Activated T-cell treated with anti-CD3 and anti-CD28 coated beads for 48 hours (primary cell): ENCODE measurements around the gene FAM13A.

ENCODE experiments used
- DNase-seq: peaks from one replicate; pipeline ENCODE4 v3.0.0-alpha.2; 2020; ENCODE audit warnings: low read depth

FAM13A gene

DNA sequence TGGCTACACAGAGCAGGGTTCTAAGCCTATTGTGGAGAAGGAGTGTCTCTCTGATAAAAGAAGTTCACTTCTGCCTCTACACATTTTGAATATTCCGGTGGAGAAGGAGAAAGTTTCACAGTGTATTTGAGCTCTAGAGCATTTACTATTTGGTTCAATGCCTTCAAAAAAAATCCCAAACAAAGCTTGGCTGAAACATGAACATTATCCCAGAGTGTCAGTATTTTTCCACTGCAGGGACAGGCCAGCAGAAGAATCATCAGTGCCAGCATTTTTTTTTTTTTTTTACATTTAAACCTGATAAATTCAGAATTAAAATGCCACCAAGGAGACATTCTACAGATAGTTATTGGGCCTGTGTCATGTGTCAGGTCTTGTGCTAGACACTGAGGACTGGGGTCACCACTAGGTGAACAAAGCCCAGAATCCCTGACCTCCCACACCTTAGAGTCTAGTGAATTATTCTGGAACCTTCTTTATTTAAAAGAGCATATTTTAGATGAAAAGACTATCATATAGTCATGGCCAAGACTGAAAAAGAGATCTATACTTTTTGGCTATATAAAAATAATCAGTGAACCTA, 311.3 kb downstream of the FAM13A start:
- DNase-seq: no peak

DNA sequence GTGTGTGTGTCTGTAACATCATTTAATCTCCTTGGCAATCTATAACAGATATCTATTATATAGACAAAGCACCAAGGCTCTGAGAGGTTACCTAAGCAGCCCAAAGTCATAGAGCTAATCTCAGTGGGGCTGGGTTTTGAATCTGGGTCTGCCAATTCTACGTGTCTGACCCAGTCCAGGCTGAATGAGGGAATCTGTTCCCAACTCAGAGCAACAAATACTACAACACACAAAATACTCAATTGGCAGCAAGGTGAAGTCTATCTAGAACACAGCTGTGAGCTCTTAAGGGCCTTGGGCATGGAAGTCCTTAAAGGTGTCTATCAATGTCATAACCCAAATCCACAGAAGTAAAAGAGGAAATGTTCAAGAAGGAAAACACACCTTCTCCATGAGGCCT, 311.8 kb downstream of the FAM13A start:
- DNase-seq: no peak

DNA sequence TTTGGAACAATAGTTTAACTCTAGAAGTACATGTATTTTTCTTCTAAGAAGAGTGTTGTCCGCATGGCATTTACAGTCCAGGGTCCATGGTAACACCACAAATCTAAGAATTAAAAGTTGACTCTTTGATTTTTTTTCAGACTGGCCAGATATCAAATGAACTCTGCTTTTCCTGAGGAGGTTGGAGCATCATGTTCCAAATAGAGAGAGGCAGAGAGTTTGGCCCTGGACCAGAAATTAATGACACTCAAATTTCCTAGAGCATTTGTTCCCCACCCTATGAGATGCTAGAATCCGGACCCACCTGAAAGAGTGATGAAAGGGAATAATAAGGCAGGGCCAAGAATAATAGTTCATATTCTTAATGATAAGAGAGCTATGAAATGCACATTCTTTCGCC, 312.4 kb downstream of the FAM13A start:
- DNase-seq: no peak

DNA sequence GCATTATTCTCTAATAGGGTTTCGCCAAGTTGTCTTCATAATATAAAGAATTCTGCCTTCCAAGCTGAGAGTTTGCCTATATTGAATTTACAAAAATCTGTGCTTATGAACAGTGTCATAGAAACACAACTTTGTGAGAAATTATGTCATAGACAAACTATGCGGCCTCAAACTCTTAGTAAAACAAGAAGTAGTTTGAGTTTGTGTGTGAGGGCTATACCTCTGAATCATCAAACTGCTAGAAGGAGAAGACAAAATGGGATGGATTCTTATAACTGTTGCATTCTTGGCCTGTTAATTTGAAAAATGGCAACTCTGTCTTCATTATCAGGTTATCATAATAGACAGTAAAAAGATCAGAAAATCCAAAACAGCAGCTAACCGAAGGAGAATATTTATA, 313.3 kb downstream of the FAM13A start:
- DNase-seq: no peak

DNA sequence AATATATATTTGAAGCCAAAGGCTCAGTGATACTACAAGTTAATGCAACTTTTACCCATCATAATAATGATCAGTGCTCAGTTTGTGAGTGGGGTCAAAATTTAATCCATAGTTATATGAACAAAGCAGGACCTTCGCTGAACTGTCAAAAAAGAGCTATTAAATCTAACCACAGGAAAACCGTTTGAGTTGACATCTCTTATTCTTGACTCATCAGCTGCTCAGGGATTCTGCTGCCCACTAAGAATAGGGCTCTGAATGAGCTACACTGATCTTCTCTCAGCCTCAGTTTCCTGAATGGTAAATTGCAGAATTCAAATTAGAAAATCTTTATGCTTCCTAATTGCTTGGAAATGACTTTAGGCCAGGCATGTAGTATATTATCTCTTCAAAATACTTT, 314.4 kb downstream of the FAM13A start:
- DNase-seq: no peak

DNA sequence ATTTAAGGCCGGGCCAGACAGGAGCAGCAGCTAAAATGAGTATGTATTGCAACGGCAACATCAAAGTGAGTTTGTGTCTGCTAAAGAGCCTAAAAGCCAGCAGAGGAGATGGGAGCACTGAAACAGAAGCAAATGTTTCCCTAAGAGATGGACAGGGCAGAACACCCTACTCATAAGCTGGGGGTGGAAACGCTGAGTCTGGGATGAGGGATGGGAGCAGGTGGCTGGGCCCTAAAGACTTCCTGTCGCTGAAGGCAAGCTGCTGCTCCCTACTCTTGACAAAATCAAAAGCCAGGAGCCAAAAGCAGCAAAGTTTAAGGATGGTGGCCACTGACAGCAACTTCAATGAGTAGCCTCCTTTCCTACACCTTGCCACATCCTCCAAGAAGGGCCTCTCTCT, 318.8 kb downstream of the FAM13A start:
- DNase-seq: no peak

DNA sequence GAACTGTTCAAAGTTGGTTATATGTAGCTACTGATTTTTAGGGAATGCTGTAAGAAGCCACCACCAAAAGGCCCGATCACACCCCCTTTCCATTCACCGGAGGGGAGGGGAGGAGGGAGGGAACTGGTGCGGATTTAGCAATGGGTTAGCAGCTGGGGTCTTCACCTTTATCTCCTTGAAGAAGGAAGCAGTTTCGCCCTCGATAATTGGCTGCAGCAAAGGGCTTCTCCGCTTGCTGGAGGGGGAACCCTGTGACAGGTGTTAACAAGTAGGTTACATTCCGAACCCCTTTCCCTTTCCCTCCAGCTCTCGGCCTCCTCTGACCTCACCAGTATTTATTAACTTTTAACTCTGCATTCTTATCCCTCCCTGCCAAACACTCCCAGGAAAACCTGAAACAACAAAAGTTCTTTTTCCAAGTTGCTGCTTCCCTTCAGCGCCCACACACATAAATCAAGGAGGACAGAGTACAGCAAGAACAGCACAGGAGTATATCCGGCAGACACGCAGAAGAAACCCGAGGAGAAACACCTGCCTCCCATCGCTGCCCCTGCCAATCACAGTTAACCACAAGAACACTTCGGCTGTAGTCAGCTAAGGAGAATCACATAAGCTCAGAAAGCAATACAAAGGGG, 319.6 kb downstream of the FAM13A start:
- DNase-seq: no peak

DNA sequence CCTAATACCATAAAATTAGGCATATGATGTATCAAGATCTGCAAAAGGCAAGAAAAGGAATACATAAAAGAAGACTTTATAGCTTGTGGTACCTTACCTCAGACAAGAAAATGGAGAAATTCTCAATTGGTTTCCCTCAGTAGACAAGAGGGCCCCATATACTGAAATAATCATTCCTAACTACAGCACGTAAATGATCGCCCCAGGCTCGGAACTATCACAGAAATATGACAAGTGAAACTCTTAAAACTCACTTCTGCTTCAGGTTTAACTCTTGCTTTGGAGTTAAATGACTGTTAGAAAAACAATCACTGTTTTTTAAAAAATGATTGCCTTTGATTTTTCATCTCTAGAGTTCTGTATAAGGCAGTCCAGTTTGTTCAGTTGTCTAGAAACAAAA, 320.7 kb downstream of the FAM13A start:
- no peak for DNase-seq

DNA sequence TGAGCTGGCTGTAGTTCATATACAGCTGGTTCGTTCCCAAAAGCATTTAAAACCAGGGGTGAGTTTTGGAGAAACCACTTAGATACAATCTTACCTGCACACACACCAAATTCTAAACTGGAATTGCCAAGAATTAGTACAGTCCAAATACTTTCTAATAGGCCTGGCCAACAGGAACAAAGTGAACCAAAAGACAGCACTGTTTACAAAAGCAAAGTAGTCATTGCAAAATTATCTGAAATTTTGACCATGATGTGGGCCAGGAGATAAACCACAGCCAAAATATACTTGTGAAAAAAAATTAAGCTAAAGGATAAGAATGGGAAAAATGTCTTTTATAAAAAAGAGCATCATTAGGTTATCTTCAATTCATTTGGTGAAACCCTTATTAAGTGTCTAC, 321.4 kb downstream of the FAM13A start:
- no peak for DNase-seq

DNA sequence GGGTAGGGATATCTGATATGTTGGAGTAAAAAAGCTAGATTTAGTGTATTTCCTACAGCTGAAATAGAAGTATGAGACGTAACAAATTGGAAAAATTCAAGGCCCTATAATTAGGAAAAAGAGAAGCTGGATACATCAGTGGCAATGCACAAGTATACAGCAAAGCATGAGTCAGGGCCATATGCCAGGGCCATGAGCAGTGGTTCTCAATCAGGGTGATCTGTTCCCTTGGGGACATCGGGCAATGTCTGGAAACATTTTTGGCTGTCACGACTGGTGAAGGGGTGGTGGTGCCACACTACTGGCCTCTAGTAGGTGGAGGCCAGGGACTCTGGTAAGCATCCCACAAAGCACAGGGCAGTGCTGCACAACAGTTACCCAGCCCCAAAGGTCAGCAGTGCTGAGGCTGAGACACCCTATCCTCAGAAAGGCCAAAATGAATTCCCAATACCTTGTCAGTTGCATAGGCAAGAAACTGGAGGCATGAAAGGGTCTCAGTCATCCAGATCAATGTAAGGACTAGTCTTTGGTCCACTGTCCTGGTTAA, 322.5 kb downstream of the FAM13A start:
- no peak for DNase-seq

DNA sequence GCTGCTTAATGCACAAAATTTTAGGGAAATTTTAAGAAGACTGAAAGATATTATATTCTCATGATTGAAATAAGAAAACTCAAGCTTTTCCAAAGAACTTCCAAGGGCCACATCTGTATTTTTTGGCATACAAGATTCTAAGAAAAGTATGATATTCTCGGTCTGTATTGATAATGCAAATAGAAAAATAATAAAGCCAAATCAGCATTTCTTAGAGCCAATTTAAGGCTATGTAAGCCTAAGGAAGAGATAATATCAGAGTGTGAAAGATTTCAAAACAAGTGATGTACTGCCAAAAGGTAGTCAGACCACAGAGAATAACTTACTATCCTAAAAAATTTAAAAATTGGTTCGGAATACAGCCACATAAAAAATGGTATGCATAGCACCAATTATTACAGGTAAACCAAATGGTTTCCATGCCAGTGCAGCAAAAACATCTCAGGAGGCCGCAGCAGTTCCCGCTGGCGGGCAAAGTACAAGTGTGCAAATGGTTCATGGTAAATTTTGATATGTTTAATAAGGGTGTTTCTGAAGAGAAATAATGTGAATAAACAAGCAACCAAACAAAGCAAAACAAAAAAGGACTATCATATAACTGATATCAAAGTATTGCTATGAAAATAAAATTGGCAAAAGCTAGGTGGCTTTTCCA, 324.1 kb downstream of the FAM13A start:
- no peak for DNase-seq

DNA sequence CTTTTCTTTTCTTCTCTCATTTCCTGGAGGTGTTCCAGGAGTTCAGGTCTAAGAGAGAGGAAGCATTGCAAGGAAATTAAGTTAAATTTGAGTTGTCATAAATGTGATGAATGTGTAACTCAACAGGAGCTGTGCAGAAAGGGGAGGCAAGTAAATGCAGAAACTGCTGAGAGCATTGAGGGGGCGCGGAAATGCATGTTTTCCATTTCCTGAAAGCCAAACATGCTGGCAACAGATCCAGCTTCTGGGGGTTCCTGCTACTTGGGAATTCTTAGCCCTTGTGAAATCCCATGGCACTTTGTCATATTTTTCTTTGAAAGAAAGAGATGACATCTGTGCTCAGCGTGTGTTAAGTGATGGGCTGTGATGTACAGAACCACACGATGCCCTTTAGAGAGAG, 325.6 kb downstream of the FAM13A start:
- no peak for DNase-seq

DNA sequence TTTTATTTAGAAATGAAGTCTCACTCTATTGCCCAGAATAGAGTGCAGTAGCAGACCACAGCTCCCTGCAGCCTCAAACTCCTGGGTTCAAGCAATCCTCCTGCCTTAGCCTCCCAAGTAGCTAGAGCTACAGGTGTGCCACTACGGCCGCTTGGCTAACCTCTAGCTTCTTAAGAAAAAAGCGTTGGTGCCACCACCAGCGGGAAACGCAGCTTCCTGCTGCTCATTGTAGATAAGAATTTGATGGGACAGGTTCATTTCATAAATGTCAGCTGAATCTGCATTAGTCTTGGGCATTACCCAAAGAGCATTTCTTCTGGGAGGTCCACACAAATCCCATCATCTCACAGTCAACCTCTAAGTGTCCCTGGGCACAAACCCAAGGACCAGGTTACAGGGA, 326.2 kb downstream of the FAM13A start:
- no peak for DNase-seq

DNA sequence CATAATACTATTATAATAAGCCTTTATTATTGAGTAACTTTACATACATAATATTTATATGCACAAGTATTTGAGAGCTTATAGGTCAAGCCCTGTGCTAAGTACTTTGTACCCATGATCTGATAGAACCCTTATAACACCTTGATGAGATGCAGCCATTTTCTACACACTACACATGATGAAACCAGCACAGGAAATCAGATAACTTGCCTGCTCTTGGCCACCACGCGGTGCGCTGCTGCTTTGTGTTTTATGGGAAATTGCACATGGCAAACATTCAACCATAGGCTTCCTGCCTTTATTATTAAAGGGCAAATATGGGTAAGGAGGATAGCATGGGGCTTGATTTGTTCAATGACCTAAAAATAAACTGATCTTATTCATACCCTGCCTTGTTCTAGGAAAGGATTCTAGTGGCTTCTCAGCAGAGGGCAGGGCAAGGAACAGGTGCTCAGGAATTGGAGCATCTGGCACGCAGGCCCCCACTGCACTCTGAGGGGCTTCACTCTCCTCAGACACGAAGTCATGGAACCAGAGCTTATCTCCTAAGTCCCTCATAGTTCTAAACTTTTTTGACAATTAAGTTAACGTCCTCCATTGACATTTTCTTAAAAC, 327.7 kb downstream of the FAM13A start:
- no peak for DNase-seq

DNA sequence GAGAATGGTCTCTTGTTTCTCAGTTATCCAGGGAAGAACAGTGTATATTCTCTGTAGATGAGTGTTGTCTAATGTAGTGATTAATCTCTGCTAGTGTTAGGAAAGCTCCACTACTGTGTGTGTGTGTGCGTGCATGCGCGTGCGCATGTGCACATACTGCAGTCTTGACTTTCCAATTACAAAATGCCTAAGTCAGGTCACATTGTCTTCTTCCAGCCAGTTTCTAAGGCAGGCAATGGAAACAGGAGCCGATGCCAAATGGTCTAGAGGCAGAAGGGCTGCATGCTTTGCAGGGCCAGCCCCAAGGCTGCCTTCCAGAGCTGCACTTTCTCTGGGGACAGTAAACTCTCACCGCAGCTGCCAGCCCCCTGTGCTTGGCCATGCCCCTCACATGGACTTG, 328.8 kb downstream of the FAM13A start:
- no peak for DNase-seq

DNA sequence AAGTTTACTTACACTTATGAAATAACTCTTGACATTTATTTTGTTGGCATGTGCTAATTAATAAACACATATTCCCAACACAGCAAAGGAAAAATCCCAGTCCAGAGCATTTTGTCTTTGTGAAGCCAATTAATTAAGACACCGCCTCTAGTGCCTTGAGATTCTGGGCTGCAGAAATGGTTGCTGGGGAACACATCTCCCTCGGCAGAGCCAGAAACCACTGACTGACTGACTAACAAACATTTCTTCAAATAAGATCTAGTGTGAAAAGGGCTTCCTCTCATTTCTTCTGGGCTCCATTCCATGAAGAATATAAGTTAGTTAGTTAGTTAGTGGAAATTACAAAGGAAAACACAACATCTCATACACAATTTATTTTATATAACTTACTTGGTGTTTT, 331.0 kb downstream of the FAM13A start:
- no peak for DNase-seq

DNA sequence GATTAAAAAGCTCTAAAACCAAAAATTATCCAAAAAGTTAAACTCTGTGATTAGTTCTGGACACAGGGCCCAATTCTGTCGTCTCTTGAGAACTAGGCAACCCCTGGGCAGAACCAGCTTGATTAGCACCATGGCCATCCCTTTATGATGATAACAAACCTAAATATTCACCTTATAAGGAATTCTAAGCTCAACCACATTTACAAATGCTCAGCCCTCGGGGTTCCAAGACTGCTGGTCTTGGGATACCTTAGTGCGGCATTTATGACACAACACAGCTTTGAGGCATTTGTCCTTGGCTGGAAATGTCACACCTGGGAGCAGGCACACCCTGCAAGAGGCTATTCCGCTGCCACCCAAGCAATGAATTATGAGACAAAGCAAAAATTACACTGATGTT, 331.8 kb downstream of the FAM13A start:
- no peak for DNase-seq

DNA sequence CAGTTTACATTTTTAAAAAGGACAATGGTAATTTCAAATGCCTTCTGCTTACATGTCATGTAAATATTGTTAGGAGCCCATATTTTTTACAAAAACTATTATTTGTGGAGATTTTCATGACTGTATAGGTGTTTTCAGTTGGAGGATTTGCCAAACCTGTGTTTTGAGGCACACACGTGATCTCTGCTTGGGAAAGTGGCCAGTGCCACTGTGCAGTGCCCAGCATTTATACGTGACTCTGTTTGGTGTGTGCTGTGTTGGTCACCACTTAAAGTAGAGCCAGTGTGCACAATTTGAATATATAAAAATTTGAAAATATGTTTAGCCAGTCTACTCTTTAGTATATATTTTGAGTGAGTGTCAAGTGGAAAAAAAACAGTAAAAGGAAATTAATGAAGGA, 332.6 kb downstream of the FAM13A start:
- DNase-seq: no peak

DNA sequence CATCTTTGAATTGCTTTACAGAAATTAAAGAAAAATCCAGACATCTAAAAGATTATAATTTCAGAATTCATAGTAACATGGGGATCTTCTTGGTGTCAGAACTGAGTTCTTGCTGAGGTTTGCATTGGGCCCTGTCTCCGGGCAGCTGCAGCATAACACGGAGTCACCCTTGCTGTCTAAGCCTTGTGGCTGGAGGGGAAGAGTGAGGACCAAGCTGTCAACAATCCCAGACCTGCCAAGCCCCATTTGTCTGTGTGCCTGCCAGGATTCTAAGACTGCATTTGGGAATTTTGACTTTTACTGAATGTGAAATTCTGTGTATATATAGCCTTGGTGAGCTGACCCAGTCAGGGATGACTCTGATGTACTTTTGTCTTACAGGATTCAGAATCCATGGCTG, 334.2 kb downstream of the FAM13A start:
- no peak for DNase-seq

DNA sequence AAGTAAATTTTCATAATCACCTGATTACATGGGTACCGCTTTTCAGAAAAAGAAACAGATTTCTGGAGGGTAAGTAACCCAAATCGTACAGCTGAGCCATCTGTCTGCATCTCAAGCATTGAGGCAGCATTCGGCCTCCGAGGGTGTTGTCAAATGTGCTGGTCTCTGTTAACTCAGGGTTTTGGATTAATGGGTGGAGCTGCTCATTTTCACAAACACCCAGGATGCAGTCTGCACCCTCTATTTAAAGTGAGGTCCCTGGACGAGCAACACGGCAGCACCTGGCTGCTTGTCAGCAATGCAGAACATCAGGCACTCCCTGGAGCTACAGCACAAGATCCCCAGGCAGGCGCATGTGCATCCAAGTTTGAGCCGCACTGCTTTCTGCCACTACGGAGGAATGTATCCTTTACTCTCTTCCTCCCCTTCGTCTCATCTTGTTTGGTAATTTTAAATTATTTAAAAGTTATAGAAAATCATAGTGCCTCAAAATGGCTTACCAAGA, 334.7 kb downstream of the FAM13A start:
- DNase-seq: no peak

DNA sequence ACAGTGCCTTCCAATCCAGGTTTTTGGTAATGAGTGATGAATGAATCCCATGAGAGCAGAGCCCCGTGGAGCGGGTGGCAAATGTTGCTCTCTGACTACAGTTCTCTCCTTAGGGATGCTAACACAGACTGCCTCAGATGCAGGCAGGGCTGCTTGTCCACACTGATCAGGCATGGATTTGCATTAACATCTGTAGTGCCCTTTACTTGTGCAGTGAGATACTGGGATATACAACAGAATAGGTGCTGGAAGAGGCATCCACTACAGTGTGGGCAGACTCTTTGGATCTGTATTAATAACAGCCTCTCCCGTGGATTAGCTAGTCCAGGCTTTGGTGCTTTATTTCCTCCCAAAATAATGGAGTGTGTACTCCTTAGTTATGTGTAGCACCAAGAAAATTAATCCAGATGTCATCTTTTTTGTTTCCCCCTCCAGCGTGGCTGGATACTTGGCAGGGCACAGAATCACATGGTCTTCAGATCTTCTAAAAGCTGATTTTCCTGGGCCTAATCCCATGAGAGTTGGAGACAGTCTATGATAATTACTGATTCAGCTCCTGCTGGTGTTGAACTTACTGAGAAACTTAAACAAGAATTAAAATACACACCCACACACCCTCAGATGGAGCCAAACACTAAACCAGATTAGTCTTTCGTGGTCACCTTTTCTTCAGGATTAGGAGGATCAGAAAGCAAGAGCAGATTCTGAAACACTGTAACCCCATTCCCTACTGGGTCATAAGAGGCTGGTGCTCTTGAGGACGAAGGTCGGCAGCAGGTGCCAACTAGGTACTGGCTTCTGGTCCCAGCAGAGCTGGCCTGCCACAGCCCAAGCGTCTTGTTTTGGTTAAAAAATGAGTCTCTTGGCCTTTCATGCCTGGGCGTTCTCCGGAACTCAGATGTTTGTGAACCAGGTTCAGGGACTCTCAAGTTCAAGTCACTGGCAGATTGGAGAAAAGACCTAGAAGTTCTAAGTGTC, 336.2 kb downstream of the FAM13A start:
- DNase-seq: no peak

DNA sequence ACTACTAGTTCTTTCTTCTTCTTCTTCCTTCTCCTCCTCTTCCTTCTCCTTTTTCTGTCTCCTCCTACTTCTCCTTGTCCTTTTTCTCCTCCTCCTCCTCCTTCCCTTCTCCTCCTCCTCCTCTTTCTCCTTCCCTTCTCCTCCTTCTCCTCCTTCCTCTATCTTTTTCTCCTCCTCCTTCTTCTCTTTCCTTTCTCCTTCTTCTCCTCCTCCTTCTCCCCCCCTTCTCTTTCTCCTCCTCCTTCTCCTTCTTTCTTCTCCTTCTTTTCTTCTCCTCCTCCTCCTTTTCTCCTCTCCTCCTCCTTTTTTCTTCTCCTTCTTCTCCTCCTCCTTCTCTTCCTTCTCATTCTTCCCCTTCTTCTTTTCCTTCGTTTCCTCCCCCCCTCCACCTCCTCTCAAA, 337.6 kb downstream of the FAM13A start:
- DNase-seq: no peak
